Measurements from ENCODE around the gene TBC1D22A. TPM values are rescaled to one million over a fixed set of nuclear protein-coding genes. Genes with fewer than 3 reads are reported as not detected.

Gene TBC1D22A
- total RNA-seq, 1 donor from 2014 or later: 18.9 TPM

- DNase-seq (ENCODE audit: low spot score): peak; percentile 47
- no peak for TF ChIP-seq CTCF (IDR thresholded peaks at IDR 0.05)
- no peaks in the 10 kb centered on the region for H3K27me3 Mint-ChIP-seq (ENCODE audit: low read depth)
- H3K9me3 Mint-ChIP-seq (ENCODE audit: low read depth): no peaks in the 10 kb centered on the region
- no peak overlapping the region for H3K27ac Mint-ChIP-seq (ENCODE audit: unreplicated experiment)
- H3K4me1 Mint-ChIP-seq (ENCODE audit: low read depth): peaks cover 32% of the 10 kb centered on the region
- H3K36me3 Mint-ChIP-seq (ENCODE audit: low read depth): no peaks in the 10 kb centered on the region
- no peak overlapping the region for H3K4me3 Mint-ChIP-seq (ENCODE audit: unreplicated experiment)
Observed at GRCh38 chr22:46769706-46770105, 7.3 kb downstream of the TBC1D22A start.

- Mint-ChIP-seq H3K27me3 (ENCODE audit: low read depth) (no peaks in the 10 kb centered on the region), H3K27ac (ENCODE audit: unreplicated experiment) (no peak overlapping the region), H3K36me3 (ENCODE audit: low read depth) (no peaks in the 10 kb centered on the region), H3K4me1 (ENCODE audit: low read depth) (peaks cover 37% of the 10 kb centered on the region), H3K4me3 (ENCODE audit: unreplicated experiment) (no peak overlapping the region), H3K9me3 (ENCODE audit: low read depth) (no peaks in the 10 kb centered on the region)
- DNase-seq (ENCODE audit: low spot score): peak; percentile 75
- TF ChIP-seq CTCF (IDR thresholded peaks at IDR 0.05): no peak
Observed at GRCh38 chr22:46770151-46770641, 7.7 kb downstream of the TBC1D22A start.

GRCh38 chr22:46770726-46771125, 8.3 kb downstream of the TBC1D22A start:
- H3K4me3 Mint-ChIP-seq (ENCODE audit: unreplicated experiment): no peak overlapping the region
- peaks cover 42% of the 10 kb centered on the region for H3K4me1 Mint-ChIP-seq (ENCODE audit: low read depth)
- H3K27me3 Mint-ChIP-seq (ENCODE audit: low read depth): no peaks in the 10 kb centered on the region
- peak; percentile 37 for DNase-seq (ENCODE audit: low spot score)
- no peaks in the 10 kb centered on the region for H3K9me3 Mint-ChIP-seq (ENCODE audit: low read depth)
- no peaks in the 10 kb centered on the region for H3K36me3 Mint-ChIP-seq (ENCODE audit: low read depth)
- H3K27ac Mint-ChIP-seq (ENCODE audit: unreplicated experiment): peak overlapping the region; percentile 8
- no peak for TF ChIP-seq CTCF (IDR thresholded peaks at IDR 0.05)

- Mint-ChIP-seq H3K4me3 (ENCODE audit: unreplicated experiment) (no peak overlapping the region), H3K27ac (ENCODE audit: unreplicated experiment) (no peak overlapping the region), H3K36me3 (ENCODE audit: low read depth) (no peaks in the 10 kb centered on the region), H3K4me1 (ENCODE audit: low read depth) (peaks cover 52% of the 10 kb centered on the region), H3K27me3 (ENCODE audit: low read depth) (no peaks in the 10 kb centered on the region), H3K9me3 (ENCODE audit: low read depth) (no peaks in the 10 kb centered on the region)
- no peak for TF ChIP-seq CTCF (IDR thresholded peaks at IDR 0.05)
- DNase-seq (ENCODE audit: low spot score): peak; percentile 64
Observed at GRCh38 chr22:46773076-46773475, 10.6 kb downstream of the TBC1D22A start.

GRCh38 chr22:46774253-46774979, 12.0 kb downstream of the TBC1D22A start:
- Mint-ChIP-seq H3K4me3 (ENCODE audit: unreplicated experiment) (no peak overlapping the region), H3K36me3 (ENCODE audit: low read depth) (no peaks in the 10 kb centered on the region), H3K27ac (ENCODE audit: unreplicated experiment) (peak overlapping the region; percentile 67), H3K27me3 (ENCODE audit: low read depth) (no peaks in the 10 kb centered on the region), H3K4me1 (ENCODE audit: low read depth) (peaks cover 45% of the 10 kb centered on the region), H3K9me3 (ENCODE audit: low read depth) (no peaks in the 10 kb centered on the region)
- no peak for TF ChIP-seq CTCF (IDR thresholded peaks at IDR 0.05)
- peak; percentile 70 for DNase-seq (ENCODE audit: low spot score)
